ENCODE measurements around the gene TRIM7. TPM values are rescaled to one million over a fixed set of nuclear protein-coding genes. Genes with fewer than 3 reads are reported as not detected.

Gene TRIM7
- total and polyA plus RNA-seq, 2 donors (not counting 1 experiment from before 2014, with no cell fraction given), result 1.7 to 7.4 TPM

DNA sequence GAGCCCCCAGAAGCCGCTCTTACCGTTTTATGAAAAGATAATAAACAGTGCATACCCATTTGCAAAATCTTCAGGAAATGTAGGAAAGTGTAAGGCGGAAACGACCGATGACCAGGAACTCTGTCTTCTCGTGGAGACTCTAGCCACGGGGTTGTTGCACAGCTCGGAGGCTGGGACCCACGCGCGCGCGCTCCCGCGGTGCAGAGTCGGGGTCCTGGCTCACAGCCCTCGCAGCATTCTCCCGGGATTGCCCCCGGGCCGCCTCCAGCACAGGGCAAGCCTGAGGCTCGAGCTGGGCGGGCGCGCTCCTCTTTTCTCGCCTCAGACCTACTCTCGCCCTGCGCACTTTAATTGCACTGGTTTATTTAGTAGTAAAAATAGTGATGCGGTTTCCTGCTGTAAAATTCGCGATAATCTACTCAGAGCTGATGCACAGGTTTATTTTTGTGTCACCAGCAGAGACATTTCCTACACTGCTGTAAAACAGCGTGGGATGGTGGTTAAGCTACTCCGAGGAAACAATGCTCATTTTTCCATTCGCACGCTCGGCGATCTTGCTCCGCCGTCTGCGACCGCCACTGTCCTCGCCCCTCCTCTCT, 15.5 kb downstream of the TRIM7 start:
- peak overlapping the region; percentile 91 for H3K4me2 ChIP-seq (replicated peaks; ENCODE audit: low read depth, low read length, poor library complexity, severe bottlenecking)
- H3K9ac ChIP-seq (ENCODE audit: low read length), result peak overlapping the region; percentile 76
- H3K4me1 ChIP-seq (ENCODE audit: control insufficient read depth in 2 of 2, insufficient read depth in 2 of 2, low read length in 2 of 2), result peaks cover 12 to 43% of the 10 kb centered on the region in 2 donors
- H3K9me3 ChIP-seq (ENCODE audit: control extremely low read depth in 1 of 3, control insufficient read depth in 2 of 3, insufficient read depth in 1 of 3, low read length in 2 of 3), result peaks cover 0 to 27% (median 0%) of the 10 kb centered on the region in 3 donors
- ATAC-seq (ENCODE audit: low read depth) (peak; percentile 2), DNase-seq (peak; percentile 76)
- no peaks in the 10 kb centered on the region for H4K20me1 ChIP-seq (ENCODE audit: control insufficient read depth, insufficient read depth, low read length, poor library complexity, severe bottlenecking)
- no peaks in the 10 kb centered on the region for H3K36me3 ChIP-seq (replicated peaks in 1 of 2; ENCODE audit: control extremely low read depth in 1 of 2, control insufficient read depth in 1 of 2, extremely low read depth in 1 of 2, insufficient read depth in 2 of 2, low read length in 1 of 2)
- H3K27ac ChIP-seq (ENCODE audit: low read length in 2 of 2), result peak overlapping the region; percentile 62 to 75
- Mint-ChIP-seq H3K27ac (peak overlapping the region; percentile 97), H3K4me3 (peak overlapping the region; percentile 97), H3K9me3 (ENCODE audit: insufficient read depth) (no peaks in the 10 kb centered on the region), H3K4me1 (peaks cover 51% of the 10 kb centered on the region), H3K27me3 (peaks cover 10% of the 10 kb centered on the region)
- intact Hi-C loops (cut with micrococcal nuclease), result loop anchor here (2.0 kb wide), 2 partner anchors 17 to 329 kb away; partner anchors contain the start of gene ZFP62
- CTCF ChIA-PET, result interaction anchor here (0.7 to 7.7 kb wide), 13 partner anchors 10 to 405 kb away, joined by 3 to 105 read pairs (median 4); partner anchors contain the start of genes TRIM41, TRIM52 and TRIM7
- TF ChIP-seq EZH2 (IDR thresholded peaks at IDR 0.05; ENCODE audit: borderline replicate concordance, insufficient read depth, low read depth, low read length, poor library complexity, severe bottlenecking), result no peak
- TF ChIP-seq, protein P1, sequence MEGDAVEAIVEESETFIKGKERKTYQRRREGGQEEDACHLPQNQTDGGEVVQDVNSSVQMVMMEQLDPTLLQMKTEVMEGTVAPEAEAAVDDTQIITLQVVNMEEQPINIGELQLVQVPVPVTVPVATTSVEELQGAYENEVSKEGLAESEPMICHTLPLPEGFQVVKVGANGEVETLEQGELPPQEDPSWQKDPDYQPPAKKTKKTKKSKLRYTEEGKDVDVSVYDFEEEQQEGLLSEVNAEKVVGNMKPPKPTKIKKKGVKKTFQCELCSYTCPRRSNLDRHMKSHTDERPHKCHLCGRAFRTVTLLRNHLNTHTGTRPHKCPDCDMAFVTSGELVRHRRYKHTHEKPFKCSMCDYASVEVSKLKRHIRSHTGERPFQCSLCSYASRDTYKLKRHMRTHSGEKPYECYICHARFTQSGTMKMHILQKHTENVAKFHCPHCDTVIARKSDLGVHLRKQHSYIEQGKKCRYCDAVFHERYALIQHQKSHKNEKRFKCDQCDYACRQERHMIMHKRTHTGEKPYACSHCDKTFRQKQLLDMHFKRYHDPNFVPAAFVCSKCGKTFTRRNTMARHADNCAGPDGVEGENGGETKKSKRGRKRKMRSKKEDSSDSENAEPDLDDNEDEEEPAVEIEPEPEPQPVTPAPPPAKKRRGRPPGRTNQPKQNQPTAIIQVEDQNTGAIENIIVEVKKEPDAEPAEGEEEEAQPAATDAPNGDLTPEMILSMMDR (IDR thresholded peaks at IDR 0.05), result no peak
- under 1% methylated on average over 30 of the region's 41 CpGs for WGBS (ENCODE audit: insufficient coverage)
- POLR2A ChIA-PET, result interaction anchor here (0.8 to 7.2 kb wide), 9 partner anchors 9 to 72 kb away, joined by 3 to 74 read pairs (median 9); partner anchors contain the start of genes TRIM41, TRIM52 and TRIM7
- H3K79me2 ChIP-seq (ENCODE audit: control insufficient read depth, insufficient read depth, low read length), result no peaks in the 10 kb centered on the region
- peak overlapping the region; percentile 77 for H2AFZ ChIP-seq (ENCODE audit: insufficient read depth, low read depth, low read length, poor library complexity, severe bottlenecking)
- peak overlapping the region; percentile 86 to 98 (median 93) for H3K4me3 ChIP-seq (ENCODE audit: control extremely low read depth in 1 of 5, extremely low read depth in 1 of 5, insufficient read depth in 1 of 5, low read depth in 2 of 5, low read length in 4 of 5)
- no peaks in the 10 kb centered on the region for H3K27me3 ChIP-seq (replicated peaks in 1 of 4; ENCODE audit: control extremely low read depth in 1 of 4, control insufficient read depth in 3 of 4, insufficient read depth in 4 of 4, low read length in 3 of 4)
